Measurements from ENCODE around the gene OPCML. TPM values are rescaled to one million over a fixed set of nuclear protein-coding genes. Genes with fewer than 3 reads are reported as not detected.

The OPCML gene
- total and polyA plus RNA-seq, 2 donors (not counting 1 experiment from before 2014, with no cell fraction given): not detected

DNA sequence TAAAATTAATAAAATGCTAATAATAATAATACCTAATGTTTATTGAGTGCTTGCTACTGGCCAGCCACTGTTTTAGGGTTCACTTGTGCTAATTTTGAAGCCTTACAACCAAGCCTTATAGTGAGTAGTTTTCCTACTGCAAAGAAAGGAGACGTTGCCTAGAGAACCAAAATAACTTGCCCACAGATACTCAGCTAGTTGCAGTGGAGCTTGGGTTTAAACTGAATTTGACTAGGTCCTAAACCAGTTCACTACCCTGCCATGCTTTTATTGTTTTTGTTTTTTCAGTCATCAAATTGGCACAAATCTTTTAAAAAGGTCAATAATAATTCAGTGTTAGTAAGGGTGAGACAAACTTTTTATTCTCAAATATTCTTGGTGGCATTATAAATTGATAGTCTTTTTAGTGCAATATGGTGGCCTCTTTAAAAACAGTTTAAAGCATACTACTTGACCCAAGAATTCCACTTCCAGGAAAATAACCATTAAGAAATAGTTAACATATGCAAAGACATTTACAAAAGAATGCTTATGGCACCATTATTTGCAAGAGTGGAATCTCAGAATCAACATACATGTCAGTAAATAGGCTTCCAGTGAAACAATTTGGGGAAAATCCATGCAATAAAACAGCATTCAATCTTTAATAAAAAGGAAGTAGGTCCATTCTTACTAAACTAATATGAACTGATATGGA, 90.2 kb downstream of the OPCML start:
- H3K27ac Mint-ChIP-seq: no peak overlapping the region
- WGBS (ENCODE audit: insufficient coverage): no CpG with 5 or more reads among the region's 1 CpG
- H2AFZ ChIP-seq (ENCODE audit: insufficient read depth, low read depth, low read length, poor library complexity, severe bottlenecking): no peak overlapping the region
- no peak overlapping the region for H3K9ac ChIP-seq (ENCODE audit: low read length)
- CTCF ChIA-PET: no interaction called here
- ATAC-seq (ENCODE audit: low read depth) (no peak), DNase-seq (no peak)
- no peaks in the 10 kb centered on the region for H3K36me3 ChIP-seq (replicated peaks in 1 of 2; ENCODE audit: control extremely low read depth in 1 of 2, control insufficient read depth in 1 of 2, extremely low read depth in 1 of 2, insufficient read depth in 2 of 2, low read length in 1 of 2)
- H3K4me1 ChIP-seq (ENCODE audit: control insufficient read depth in 2 of 2, insufficient read depth in 2 of 2, low read length in 2 of 2): no peaks in the 10 kb centered on the region
- no peaks in the 10 kb centered on the region for H3K4me1 Mint-ChIP-seq
- no peaks in the 10 kb centered on the region for H4K20me1 ChIP-seq (ENCODE audit: control insufficient read depth, insufficient read depth, low read length, poor library complexity, severe bottlenecking)
- H3K4me2 ChIP-seq (replicated peaks; ENCODE audit: low read depth, low read length, poor library complexity, severe bottlenecking): no peak overlapping the region
- POLR2A ChIA-PET: no interaction called here
- no peak overlapping the region for H3K27ac ChIP-seq (ENCODE audit: low read length in 2 of 2)
- no peaks in the 10 kb centered on the region for H3K27me3 Mint-ChIP-seq
- no peaks in the 10 kb centered on the region for H3K27me3 ChIP-seq (replicated peaks in 1 of 4; ENCODE audit: control extremely low read depth in 1 of 4, control insufficient read depth in 3 of 4, insufficient read depth in 4 of 4, low read length in 3 of 4)
- TF ChIP-seq, protein P1, sequence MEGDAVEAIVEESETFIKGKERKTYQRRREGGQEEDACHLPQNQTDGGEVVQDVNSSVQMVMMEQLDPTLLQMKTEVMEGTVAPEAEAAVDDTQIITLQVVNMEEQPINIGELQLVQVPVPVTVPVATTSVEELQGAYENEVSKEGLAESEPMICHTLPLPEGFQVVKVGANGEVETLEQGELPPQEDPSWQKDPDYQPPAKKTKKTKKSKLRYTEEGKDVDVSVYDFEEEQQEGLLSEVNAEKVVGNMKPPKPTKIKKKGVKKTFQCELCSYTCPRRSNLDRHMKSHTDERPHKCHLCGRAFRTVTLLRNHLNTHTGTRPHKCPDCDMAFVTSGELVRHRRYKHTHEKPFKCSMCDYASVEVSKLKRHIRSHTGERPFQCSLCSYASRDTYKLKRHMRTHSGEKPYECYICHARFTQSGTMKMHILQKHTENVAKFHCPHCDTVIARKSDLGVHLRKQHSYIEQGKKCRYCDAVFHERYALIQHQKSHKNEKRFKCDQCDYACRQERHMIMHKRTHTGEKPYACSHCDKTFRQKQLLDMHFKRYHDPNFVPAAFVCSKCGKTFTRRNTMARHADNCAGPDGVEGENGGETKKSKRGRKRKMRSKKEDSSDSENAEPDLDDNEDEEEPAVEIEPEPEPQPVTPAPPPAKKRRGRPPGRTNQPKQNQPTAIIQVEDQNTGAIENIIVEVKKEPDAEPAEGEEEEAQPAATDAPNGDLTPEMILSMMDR (IDR thresholded peaks at IDR 0.05): no peak
- intact Hi-C loops (cut with micrococcal nuclease): no loop called here
- no peak overlapping the region for H3K4me3 ChIP-seq (ENCODE audit: control extremely low read depth in 1 of 5, extremely low read depth in 1 of 5, insufficient read depth in 1 of 5, low read depth in 2 of 5, low read length in 4 of 5)
- no peak overlapping the region for H3K4me3 Mint-ChIP-seq
- no peaks in the 10 kb centered on the region for H3K9me3 ChIP-seq (ENCODE audit: control extremely low read depth in 1 of 3, control insufficient read depth in 2 of 3, insufficient read depth in 1 of 3, low read length in 2 of 3)
- no peaks in the 10 kb centered on the region for H3K9me3 Mint-ChIP-seq (ENCODE audit: insufficient read depth)
- H3K79me2 ChIP-seq (ENCODE audit: control insufficient read depth, insufficient read depth, low read length): no peaks in the 10 kb centered on the region

DNA sequence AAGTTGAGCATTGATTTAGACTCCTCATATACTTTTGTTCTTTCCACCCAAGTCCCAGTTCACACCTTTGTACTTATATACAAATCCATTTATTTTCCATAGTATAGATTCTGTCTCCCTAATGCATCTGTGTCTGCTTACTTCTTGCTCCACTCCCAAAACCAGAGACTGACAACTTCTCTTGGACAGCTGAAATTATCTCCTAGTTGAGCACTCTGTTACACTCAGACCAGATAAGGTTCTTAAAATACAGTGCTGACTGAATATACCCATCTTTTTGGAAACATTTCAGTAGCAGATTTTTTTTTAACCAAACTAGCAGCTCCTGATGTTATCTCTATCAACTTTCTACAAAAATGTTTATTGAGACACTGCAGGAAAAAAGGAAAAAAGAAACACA, 106.3 kb downstream of the OPCML start:
- no peaks in the 10 kb centered on the region for H3K9me3 Mint-ChIP-seq (ENCODE audit: insufficient read depth)
- H2AFZ ChIP-seq (ENCODE audit: insufficient read depth, low read depth, low read length, poor library complexity, severe bottlenecking): no peak overlapping the region
- H3K4me1 Mint-ChIP-seq: no peaks in the 10 kb centered on the region
- intact Hi-C loops (cut with micrococcal nuclease): no loop called here
- H3K9me3 ChIP-seq (ENCODE audit: control extremely low read depth in 1 of 3, control insufficient read depth in 2 of 3, insufficient read depth in 1 of 3, low read length in 2 of 3): no peaks in the 10 kb centered on the region
- H3K27ac Mint-ChIP-seq: no peak overlapping the region
- H3K4me3 Mint-ChIP-seq: no peak overlapping the region
- no peaks in the 10 kb centered on the region for H3K79me2 ChIP-seq (ENCODE audit: control insufficient read depth, insufficient read depth, low read length)
- CTCF ChIA-PET: no interaction called here
- no peak for DNase-seq
- no peak for TF ChIP-seq EZH2 (IDR thresholded peaks at IDR 0.05; ENCODE audit: borderline replicate concordance, insufficient read depth, low read depth, low read length, poor library complexity, severe bottlenecking)
- TF ChIP-seq, protein P1 (IDR thresholded peaks at IDR 0.05): no peak
- no peaks in the 10 kb centered on the region for H3K27me3 Mint-ChIP-seq
- H3K4me3 ChIP-seq (ENCODE audit: control extremely low read depth in 1 of 5, extremely low read depth in 1 of 5, insufficient read depth in 1 of 5, low read depth in 2 of 5, low read length in 4 of 5): no peak overlapping the region
- H3K27me3 ChIP-seq (replicated peaks in 1 of 4; ENCODE audit: control extremely low read depth in 1 of 4, control insufficient read depth in 3 of 4, insufficient read depth in 4 of 4, low read length in 3 of 4): no peaks in the 10 kb centered on the region
- no peaks in the 10 kb centered on the region for H3K4me1 ChIP-seq (ENCODE audit: control insufficient read depth in 2 of 2, insufficient read depth in 2 of 2, low read length in 2 of 2)
- H3K27ac ChIP-seq (ENCODE audit: low read length in 2 of 2): no peak overlapping the region
- H3K4me2 ChIP-seq (replicated peaks; ENCODE audit: low read depth, low read length, poor library complexity, severe bottlenecking): no peak overlapping the region
- POLR2A ChIA-PET: no interaction called here
- ATAC-seq (ENCODE audit: low read depth): no peak
- no peak overlapping the region for H3K9ac ChIP-seq (ENCODE audit: low read length)
- no peaks in the 10 kb centered on the region for H3K36me3 ChIP-seq (replicated peaks in 1 of 2; ENCODE audit: control extremely low read depth in 1 of 2, control insufficient read depth in 1 of 2, extremely low read depth in 1 of 2, insufficient read depth in 2 of 2, low read length in 1 of 2)
- no peaks in the 10 kb centered on the region for H4K20me1 ChIP-seq (ENCODE audit: control insufficient read depth, insufficient read depth, low read length, poor library complexity, severe bottlenecking)
